HuH-7.5 (cell line): ENCODE measurements around the gene LAD1.
A peak's percentile ranks its signal among the peaks of the same experiment; 100 is the strongest.

ENCODE experiments used
- DNase-seq: peaks from one replicate; pipeline ENCODE4 v3.0.0; 2011; ENCODE audit warnings: low spot score

Gene LAD1

GRCh38 chr1:201363467-201363866, 35.7 kb downstream of the LAD1 start:
- no peak for DNase-seq

- no peak for DNase-seq
Observed at GRCh38 chr1:201362906-201363305, 36.2 kb downstream of the LAD1 start.

GRCh38 chr1:201361652-201362504, 37.2 kb downstream of the LAD1 start:
- DNase-seq: peak; percentile 87

- DNase-seq: no peak
Observed at GRCh38 chr1:201360901-201361651, 38.0 kb downstream of the LAD1 start.

GRCh38 chr1:201360486-201360885, 38.6 kb downstream of the LAD1 start:
- no peak for DNase-seq

GRCh38 chr1:201359873-201360210, 39.3 kb downstream of the LAD1 start:
- DNase-seq: no peak

GRCh38 chr1:201359031-201359872, 39.9 kb downstream of the LAD1 start:
- DNase-seq: no peak

- no peak for DNase-seq
Observed at GRCh38 chr1:201358596-201358995, 40.5 kb downstream of the LAD1 start.

GRCh38 chr1:201357636-201358348, 41.3 kb downstream of the LAD1 start:
- DNase-seq: no peak

GRCh38 chr1:201357211-201357610, 41.9 kb downstream of the LAD1 start:
- DNase-seq: no peak

- no peak for DNase-seq
Observed at GRCh38 chr1:201356701-201357100, 42.4 kb downstream of the LAD1 start.

GRCh38 chr1:201356236-201356635, 42.9 kb downstream of the LAD1 start:
- DNase-seq: no peak

- DNase-seq: no peak
Observed at GRCh38 chr1:201355471-201355870, 43.7 kb downstream of the LAD1 start.

- DNase-seq: no peak
Observed at GRCh38 chr1:201354901-201355295, 44.2 kb downstream of the LAD1 start.

- no peak for DNase-seq
Observed at GRCh38 chr1:201354151-201354900, 44.8 kb downstream of the LAD1 start.

- DNase-seq: no peak
Observed at GRCh38 chr1:201353186-201353940, 45.8 kb downstream of the LAD1 start.

- DNase-seq: no peak
Observed at GRCh38 chr1:201351617-201352016, 47.5 kb downstream of the LAD1 start.

- DNase-seq: no peak
Observed at GRCh38 chr1:201350884-201351283, 48.2 kb downstream of the LAD1 start.

GRCh38 chr1:201350361-201350725, 48.8 kb downstream of the LAD1 start:
- DNase-seq: no peak

- DNase-seq: no peak
Observed at GRCh38 chr1:201349092-201349491, 50.0 kb downstream of the LAD1 start.

GRCh38 chr1:201348211-201348566, 50.9 kb downstream of the LAD1 start:
- peak; percentile 65 for DNase-seq
